ENCODE data around the gene EXD1. TPM values are rescaled to one million over a fixed set of nuclear protein-coding genes. Genes with fewer than 3 reads are reported as not detected.

EXD1 gene, protein sequence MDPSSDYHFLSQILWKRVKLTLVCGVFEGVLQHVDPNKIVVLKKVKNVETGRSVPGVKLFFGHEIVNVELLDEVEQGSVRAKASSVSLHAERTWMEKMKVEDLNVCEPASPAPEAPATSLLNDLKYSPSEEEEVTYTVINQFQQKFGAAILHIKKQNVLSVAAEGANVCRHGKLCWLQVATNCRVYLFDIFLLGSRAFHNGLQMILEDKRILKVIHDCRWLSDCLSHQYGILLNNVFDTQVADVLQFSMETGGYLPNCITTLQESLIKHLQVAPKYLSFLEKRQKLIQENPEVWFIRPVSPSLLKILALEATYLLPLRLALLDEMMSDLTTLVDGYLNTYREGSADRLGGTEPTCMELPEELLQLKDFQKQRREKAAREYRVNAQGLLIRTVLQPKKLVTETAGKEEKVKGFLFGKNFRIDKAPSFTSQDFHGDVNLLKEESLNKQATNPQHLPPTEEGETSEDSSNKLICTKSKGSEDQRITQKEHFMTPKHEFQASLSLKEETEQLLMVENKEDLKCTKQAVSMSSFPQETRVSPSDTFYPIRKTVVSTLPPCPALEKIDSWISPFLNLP
- not detected in 2 replicates for total RNA-seq

DNA sequence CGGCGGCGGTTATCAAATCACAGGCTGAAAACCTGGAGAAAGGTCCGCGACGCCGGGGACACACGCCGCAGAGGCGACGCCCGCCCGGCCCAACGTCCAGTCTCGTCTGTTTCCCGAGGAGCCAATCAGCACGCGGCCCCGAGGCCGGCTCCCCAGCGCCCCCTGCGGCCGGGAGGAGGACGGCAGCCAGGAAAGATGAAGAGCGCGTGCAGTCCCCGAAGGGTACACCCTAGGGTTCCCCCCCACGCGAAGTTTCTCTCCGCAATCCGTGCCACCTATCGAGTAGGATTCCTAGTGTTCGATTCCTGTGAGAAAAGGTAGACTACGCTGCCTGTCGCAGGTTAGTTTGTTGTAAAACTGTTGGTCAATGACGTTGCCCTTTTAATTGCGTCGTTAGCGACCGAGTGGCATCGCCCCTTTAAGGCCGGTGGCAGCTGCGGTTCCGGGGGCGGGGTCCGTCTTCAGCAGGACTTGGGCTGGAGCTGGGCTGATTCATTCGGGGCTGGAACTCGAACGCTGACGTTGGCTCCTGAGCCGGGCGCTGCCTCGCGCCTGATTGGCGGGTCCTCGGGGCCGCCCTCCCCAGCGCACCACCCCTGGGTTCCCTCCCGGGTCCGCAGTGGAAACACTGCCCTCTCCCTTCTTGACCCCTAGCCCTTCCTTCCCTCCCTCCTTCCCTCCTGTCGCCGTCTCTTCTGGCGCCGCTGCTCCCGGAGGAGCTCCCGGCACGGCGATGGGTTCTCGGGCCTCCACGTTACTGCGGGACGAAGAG, at the start of gene EXD1, which contains the start of gene CHP1:
Gene EXD1, minus strand, starts transcription at position 108 of the 772 bp plus-strand sequence. CDS start 4,182 bp downstream, outside the sequence.
Gene CHP1, plus strand, starts transcription at position 619 of the 772 bp plus-strand sequence. Its CDS starts 115 bp downstream, at position 734.

Other genes starting within 250 kb of the EXD1 start
- gene INO80, start 114.5 kb downstream of the EXD1 start, total RNA-seq, result 12.6 and 26.0 TPM in 2 replicates
- 116 and 173 TPM in 2 replicates for gene CHP1, start 511 bp upstream of the EXD1 start, total RNA-seq
- gene OIP5, start 101.8 kb upstream of the EXD1 start, total RNA-seq, result 1.1 and 4.7 TPM in 2 replicates
- gene NUSAP1, start 102.1 kb upstream of the EXD1 start, total RNA-seq, result 18.1 and 20.9 TPM in 2 replicates
- gene NDUFAF1, start 171.7 kb upstream of the EXD1 start, total RNA-seq, result 14.8 and 20.6 TPM in 2 replicates
- 13.5 and 14.9 TPM in 2 replicates for gene RTF1, start 186.3 kb upstream of the EXD1 start, total RNA-seq